Activated naive CD8-positive, alpha-beta T cell treated with anti-CD3 and anti-CD28 coated beads for 36 hours (primary cell): Measurements from ENCODE around the gene TSC1. TPM values are rescaled to one million over a fixed set of nuclear protein-coding genes. Genes with fewer than 3 reads are reported as not detected.

Experiments
- DNase-seq: peaks from one replicate; pipeline ENCODE4 v3.0.0; 2021
- H3K27ac Mint-ChIP-seq: one replicate; pipeline ENCODE4 v1.8.0; 2022; ENCODE audit warnings: mild to moderate bottlenecking, moderate library complexity, mixed read lengths
- H3K27me3 Mint-ChIP-seq: one replicate; pipeline ENCODE4 v1.8.0; 2022; ENCODE audit warnings: mild to moderate bottlenecking, mixed read lengths
- H3K36me3 Mint-ChIP-seq: one replicate; pipeline ENCODE4 v1.8.0; 2021; ENCODE audit warnings: mild to moderate bottlenecking, mixed read lengths
- H3K4me1 Mint-ChIP-seq: one replicate; pipeline ENCODE4 v1.8.0; 2021; ENCODE audit warnings: mixed read lengths
- H3K4me3 Mint-ChIP-seq: one replicate; pipeline ENCODE4 v1.8.0; 2022; ENCODE audit warnings: mild to moderate bottlenecking, moderate library complexity, mixed read lengths
- H3K9me3 Mint-ChIP-seq: one replicate; pipeline ENCODE4 v1.8.0; 2022; ENCODE audit warnings: mixed read lengths
- total RNA-seq, 2 experiments: library from RNA; stranded (reverse); gene quantifications; one replicate each; pipeline ENCODE4 v1.2.3, GENCODE V29; 2021

The TSC1 gene
- total RNA-seq, 2 experiments from 2014 or later = 23.6 to 28.5 TPM

- Mint-ChIP-seq H3K4me3 (no peak overlapping the region), H3K9me3 (no peaks in the 10 kb centered on the region), H3K4me1 (no peaks in the 10 kb centered on the region), H3K36me3 (peaks cover 2% of the 10 kb centered on the region), H3K27me3 (no peaks in the 10 kb centered on the region), H3K27ac (no peak overlapping the region)
- no peak for DNase-seq
Observed at GRCh38 chr9:132894862-132895835, 49.3 kb downstream of the TSC1 start.

- no peaks in the 10 kb centered on the region for H3K4me1 Mint-ChIP-seq
- no peak overlapping the region for H3K4me3 Mint-ChIP-seq
- H3K27ac Mint-ChIP-seq = no peak overlapping the region
- no peaks in the 10 kb centered on the region for H3K9me3 Mint-ChIP-seq
- DNase-seq = no peak
- H3K36me3 Mint-ChIP-seq = peaks cover 2% of the 10 kb centered on the region
- H3K27me3 Mint-ChIP-seq = no peaks in the 10 kb centered on the region
Observed at GRCh38 chr9:132894346-132894745, 50.1 kb downstream of the TSC1 start.

GRCh38 chr9:132892400-132892799, 52.0 kb downstream of the TSC1 start:
- Mint-ChIP-seq H3K27ac (no peak overlapping the region), H3K4me1 (no peaks in the 10 kb centered on the region), H3K9me3 (no peaks in the 10 kb centered on the region), H3K27me3 (no peaks in the 10 kb centered on the region), H3K36me3 (peaks cover 2% of the 10 kb centered on the region), H3K4me3 (no peak overlapping the region)
- DNase-seq = no peak

- Mint-ChIP-seq H3K4me1 (no peaks in the 10 kb centered on the region), H3K27ac (no peak overlapping the region), H3K36me3 (no peaks in the 10 kb centered on the region), H3K27me3 (no peaks in the 10 kb centered on the region), H3K9me3 (no peaks in the 10 kb centered on the region), H3K4me3 (no peak overlapping the region)
- DNase-seq = no peak
Observed at GRCh38 chr9:132888151-132888550, 56.3 kb downstream of the TSC1 start.

GRCh38 chr9:132887181-132888120, 57.0 kb downstream of the TSC1 start:
- no peak for DNase-seq
- no peak overlapping the region for H3K4me3 Mint-ChIP-seq
- no peaks in the 10 kb centered on the region for H3K36me3 Mint-ChIP-seq
- no peak overlapping the region for H3K27ac Mint-ChIP-seq
- H3K9me3 Mint-ChIP-seq = no peaks in the 10 kb centered on the region
- peaks cover 5% of the 10 kb centered on the region for H3K4me1 Mint-ChIP-seq
- no peaks in the 10 kb centered on the region for H3K27me3 Mint-ChIP-seq

- H3K9me3 Mint-ChIP-seq = no peaks in the 10 kb centered on the region
- no peaks in the 10 kb centered on the region for H3K27me3 Mint-ChIP-seq
- no peaks in the 10 kb centered on the region for H3K36me3 Mint-ChIP-seq
Observed at GRCh38 chr9:132886334-132886725, 58.1 kb downstream of the TSC1 start.

GRCh38 chr9:132885720-132886333, 58.6 kb downstream of the TSC1 start:
- H3K4me1 Mint-ChIP-seq = peaks cover 5% of the 10 kb centered on the region
- H3K4me3 Mint-ChIP-seq = no peak overlapping the region
- no peaks in the 10 kb centered on the region for H3K36me3 Mint-ChIP-seq
- DNase-seq = no peak
- no peaks in the 10 kb centered on the region for H3K9me3 Mint-ChIP-seq
- H3K27ac Mint-ChIP-seq = no peak overlapping the region
- H3K27me3 Mint-ChIP-seq = no peaks in the 10 kb centered on the region

More at GRCh38 chr9:132886334-132886725, 58.1 kb downstream of the TSC1 start:
- Mint-ChIP-seq H3K4me3 (no peak overlapping the region), H3K27ac (no peak overlapping the region), H3K4me1 (peaks cover 5% of the 10 kb centered on the region)
- no peak for DNase-seq

GRCh38 chr9:132883349-132884294, 60.8 kb downstream of the TSC1 start:
- Mint-ChIP-seq H3K9me3 (no peaks in the 10 kb centered on the region), H3K4me3 (no peak overlapping the region), H3K36me3 (no peaks in the 10 kb centered on the region), H3K27me3 (no peaks in the 10 kb centered on the region), H3K4me1 (peaks cover 9% of the 10 kb centered on the region), H3K27ac (no peak overlapping the region)
- DNase-seq = no peak

GRCh38 chr9:132882616-132883015, 61.8 kb downstream of the TSC1 start:
- Mint-ChIP-seq H3K4me1 (peaks cover 9% of the 10 kb centered on the region), H3K27ac (no peak overlapping the region), H3K9me3 (no peaks in the 10 kb centered on the region), H3K4me3 (no peak overlapping the region), H3K36me3 (no peaks in the 10 kb centered on the region), H3K27me3 (no peaks in the 10 kb centered on the region)
- no peak for DNase-seq

- H3K4me3 Mint-ChIP-seq = no peak overlapping the region
- H3K27ac Mint-ChIP-seq = no peak overlapping the region
- H3K36me3 Mint-ChIP-seq = no peaks in the 10 kb centered on the region
- no peaks in the 10 kb centered on the region for H3K27me3 Mint-ChIP-seq
- peaks cover 9% of the 10 kb centered on the region for H3K4me1 Mint-ChIP-seq
- H3K9me3 Mint-ChIP-seq = no peaks in the 10 kb centered on the region
- no peak for DNase-seq
Observed at GRCh38 chr9:132881826-132882225, 62.6 kb downstream of the TSC1 start.

GRCh38 chr9:132880324-132880661, 64.1 kb downstream of the TSC1 start:
- Mint-ChIP-seq H3K4me3 (no peak overlapping the region), H3K4me1 (peaks cover 9% of the 10 kb centered on the region), H3K9me3 (no peaks in the 10 kb centered on the region), H3K36me3 (no peaks in the 10 kb centered on the region), H3K27me3 (no peaks in the 10 kb centered on the region), H3K27ac (no peak overlapping the region)
- no peak for DNase-seq

- no peaks in the 10 kb centered on the region for H3K36me3 Mint-ChIP-seq
- DNase-seq = no peak
- no peaks in the 10 kb centered on the region for H3K27me3 Mint-ChIP-seq
- no peak overlapping the region for H3K27ac Mint-ChIP-seq
- no peaks in the 10 kb centered on the region for H3K9me3 Mint-ChIP-seq
- peak overlapping the region; percentile 68 for H3K4me3 Mint-ChIP-seq
- H3K4me1 Mint-ChIP-seq = peaks cover 9% of the 10 kb centered on the region
Observed at GRCh38 chr9:132879457-132880323, 64.7 kb downstream of the TSC1 start.

GRCh38 chr9:132878695-132879456, 65.5 kb downstream of the TSC1 start, which contains the start of gene SPACA9:
SPACA9 (plus strand) TSS chr9:132878898; CDS start chr9:132883948, 5,050 bp downstream.
- H3K27me3 Mint-ChIP-seq = no peaks in the 10 kb centered on the region
- peak; percentile 24 for DNase-seq
- no peak within 1 kb of the TSS for H3K27ac Mint-ChIP-seq
- H3K4me1 Mint-ChIP-seq = peaks cover 9% of the 10 kb centered on the region
- H3K36me3 Mint-ChIP-seq = no peaks in the 10 kb centered on the region
- H3K4me3 Mint-ChIP-seq = peak within 1 kb of the TSS; percentile 68
- no peaks in the 10 kb centered on the region for H3K9me3 Mint-ChIP-seq
